OCI-LY1 (cell line): Measurements from ENCODE around the gene TSPAN12.

ENCODE experiments used
- H2AFZ ChIP-seq: fragments of 200-600 bp; sonication (generic), shearing (Covaris generic); 2 replicates; pipeline ENCODE4 v1.6.0; 2014; ENCODE audit warnings: antibody characterized with exemption, mild to moderate bottlenecking, low read length
- H3F3A ChIP-seq: fragments of 200-600 bp; sonication (generic), shearing (Covaris generic); 2 replicates; pipeline ENCODE4 v1.6.0; 2014; ENCODE audit warnings: mild to moderate bottlenecking, antibody characterized with exemption, low read length, moderate library complexity; ENCODE audit not compliant: insufficient read depth
- H3K27ac ChIP-seq: fragments of 200-600 bp; sonication (generic); 2 replicates; pipeline ENCODE4 v1.5.1; 2014; ENCODE audit warnings: low read length, mixed run types, mild to moderate bottlenecking, low read depth; ENCODE audit not compliant: poor library complexity, severe bottlenecking
- H3K27me3 ChIP-seq: fragments of 200-600 bp; sonication (generic); 2 replicates; pipeline ENCODE4 v1.6.0; 2014; ENCODE audit warnings: antibody characterized with exemption, mild to moderate bottlenecking, low read length, moderate library complexity; ENCODE audit not compliant: insufficient read depth
- H3K36me3 ChIP-seq: fragments of 200-600 bp; sonication (generic); 2 replicates; pipeline ENCODE4 v1.6.1; 2014; ENCODE audit warnings: mild to moderate bottlenecking, antibody characterized with exemption, low read length, moderate library complexity, mixed read lengths; ENCODE audit not compliant: insufficient read depth
- H3K4me1 ChIP-seq: fragments of 200-600 bp; sonication (generic); 2 replicates; pipeline ENCODE4 v1.5.1; 2014; ENCODE audit warnings: mild to moderate bottlenecking, low read length, moderate library complexity; ENCODE audit not compliant: insufficient read depth, severe bottlenecking
- H3K4me2 ChIP-seq: fragments of 200-600 bp; sonication (generic), shearing (Covaris generic); 2 replicates; pipeline ENCODE4 v1.6.1; 2014; ENCODE audit warnings: low read length
- H3K4me3 ChIP-seq: fragments of 200-600 bp; sonication (generic); 2 replicates; pipeline ENCODE4 v1.5.1; 2014; ENCODE audit warnings: low read length, low read depth, mild to moderate bottlenecking, mixed read lengths; ENCODE audit not compliant: poor library complexity, severe bottlenecking
- H3K79me2 ChIP-seq: fragments of 200-600 bp; shearing (Covaris generic); 2 replicates; pipeline ENCODE4 v1.6.1; 2016; ENCODE audit warnings: mixed run types, low read length, mixed read lengths; ENCODE audit not compliant: insufficient read depth
- H3K9ac ChIP-seq: fragments of 200-600 bp; sonication (generic), shearing (Covaris generic); 2 replicates; pipeline ENCODE4 v1.6.1; 2014; ENCODE audit warnings: mild to moderate bottlenecking, low read length, mixed read lengths
- H3K9me2 ChIP-seq: fragments of 200-600 bp; sonication (generic), shearing (Covaris generic); 2 replicates; pipeline ENCODE4 v1.6.1; 2014; ENCODE audit warnings: low read depth, mild to moderate bottlenecking, low read length, mixed read lengths
- H3K9me3 ChIP-seq: fragments of 200-600 bp; shearing (Covaris generic); 2 replicates; pipeline ENCODE4 v1.6.1; 2014; ENCODE audit warnings: low read length, mixed read lengths
- H4K20me1 ChIP-seq: fragments of 200-600 bp; sonication (generic), shearing (Covaris generic); 2 replicates; pipeline ENCODE4 v1.6.0; 2016; ENCODE audit warnings: mild to moderate bottlenecking, low read length; ENCODE audit not compliant: insufficient read depth
- CTCF ChIP-seq: fragments of 200-600 bp; sonication (generic), shearing (Covaris generic); IDR thresholded peaks from 2 replicates; pipeline ENCODE4 v1.5.1; 2017; ENCODE audit warnings: mild to moderate bottlenecking, antibody characterized with exemption, low read length, moderate library complexity, mixed read lengths
- EZH2 ChIP-seq: fragments of 200-600 bp; sonication (generic), shearing (Covaris generic); IDR thresholded peaks from 2 replicates; pipeline ENCODE4 v1.8.0; 2017; ENCODE audit warnings: borderline replicate concordance, mixed run types, mild to moderate bottlenecking, antibody characterized with exemption, low read length, moderate library complexity, mixed read lengths

Gene TSPAN12

GRCh38 chr7:120838281-120838682 lies 19.7 kb downstream of the TSPAN12 start:
- no peaks in the 10 kb centered on the region for H4K20me1 ChIP-seq
- no peaks in the 10 kb centered on the region for H3F3A ChIP-seq
- H3K79me2 ChIP-seq = no peaks in the 10 kb centered on the region
- no peak overlapping the region for H3K4me3 ChIP-seq
- TF ChIP-seq CTCF (no peak), EZH2 (no peak)
- H3K4me1 ChIP-seq = no peaks in the 10 kb centered on the region
- H3K9me3 ChIP-seq = no peaks in the 10 kb centered on the region
- no peak overlapping the region for H3K9ac ChIP-seq
- no peaks in the 10 kb centered on the region for H3K9me2 ChIP-seq
- no peak overlapping the region for H3K4me2 ChIP-seq
- no peak overlapping the region for H2AFZ ChIP-seq
- H3K36me3 ChIP-seq = no peaks in the 10 kb centered on the region
- no peaks in the 10 kb centered on the region for H3K27me3 ChIP-seq
- no peak overlapping the region for H3K27ac ChIP-seq

- Histone ChIP-seq H3K79me2 (no peaks in the 10 kb centered on the region), H2AFZ (no peak overlapping the region)
Observed at GRCh38 chr7:120837599-120837998, 20.3 kb downstream of the TSPAN12 start.

GRCh38 chr7:120836556-120837115 lies 21.3 kb downstream of the TSPAN12 start:
- no peaks in the 10 kb centered on the region for H3K79me2 ChIP-seq
- no peak overlapping the region for H3K4me2 ChIP-seq
- H3K9me3 ChIP-seq = no peaks in the 10 kb centered on the region
- no peak overlapping the region for H3K4me3 ChIP-seq
- TF ChIP-seq CTCF = no peak
- TF ChIP-seq EZH2 = no peak
- no peaks in the 10 kb centered on the region for H3K36me3 ChIP-seq
- no peaks in the 10 kb centered on the region for H4K20me1 ChIP-seq
- H3K9me2 ChIP-seq = no peaks in the 10 kb centered on the region
- no peak overlapping the region for H3K27ac ChIP-seq
- H2AFZ ChIP-seq = no peak overlapping the region
- H3F3A ChIP-seq = no peaks in the 10 kb centered on the region
- H3K27me3 ChIP-seq = no peaks in the 10 kb centered on the region
- H3K4me1 ChIP-seq = no peaks in the 10 kb centered on the region
- no peak overlapping the region for H3K9ac ChIP-seq

More at GRCh38 chr7:120837599-120837998, 20.3 kb downstream of the TSPAN12 start:
- TF ChIP-seq CTCF = no peak
- TF ChIP-seq EZH2 = no peak
- Histone ChIP-seq H3K4me1 (no peaks in the 10 kb centered on the region), H3K4me3 (no peak overlapping the region), H3F3A (no peaks in the 10 kb centered on the region), H3K36me3 (no peaks in the 10 kb centered on the region), H3K4me2 (no peak overlapping the region), H4K20me1 (no peaks in the 10 kb centered on the region), H3K9me2 (no peaks in the 10 kb centered on the region), H3K9ac (no peak overlapping the region), H3K9me3 (no peaks in the 10 kb centered on the region), H3K27ac (no peak overlapping the region), H3K27me3 (no peaks in the 10 kb centered on the region)
